GM21447 (cell line): Measurements from ENCODE around the gene VTCN1.
"Not testable (repeated sequence)": the region's sequence is repeated elsewhere in the genome, so short reads cannot be mapped to it uniquely, and the experiment has no call there.

Source experiments
- ATAC-seq: cut with Tn5 transposase; IDR thresholded peaks from one replicate; pipeline ENCODE4 v1.9.1; 2021; ENCODE audit not compliant: unreplicated experiment

The VTCN1 gene

GRCh38 chr1:117210831-117211261 lies at the start of gene VTCN1:
TSS of gene VTCN1 (minus strand) at chr1:117210927. CDS start at chr1:117210855, 72 bp downstream.
- ATAC-seq: no peak

GRCh38 chr1:117258791-117259190 lies 48.1 kb upstream of the VTCN1 start:
- no peak for ATAC-seq

GRCh38 chr1:117258075-117258474 lies 47.3 kb upstream of the VTCN1 start:
- ATAC-seq: not testable (repeated sequence)

GRCh38 chr1:117257291-117257690 lies 46.6 kb upstream of the VTCN1 start:
- no peak for ATAC-seq

GRCh38 chr1:117250061-117250606 lies 39.4 kb upstream of the VTCN1 start:
- ATAC-seq: no peak

- ATAC-seq: no peak
These were observed 34.2 kb upstream of the VTCN1 start for GRCh38 chr1:117244971-117245370.

- no peak for ATAC-seq
These were observed 33.6 kb upstream of the VTCN1 start for GRCh38 chr1:117244306-117244705.

GRCh38 chr1:117241512-117241911 lies 30.8 kb upstream of the VTCN1 start:
- ATAC-seq: no peak

- ATAC-seq: no peak
These were observed 29.8 kb upstream of the VTCN1 start for GRCh38 chr1:117240547-117240946.

- no peak for ATAC-seq
These were observed 28.7 kb upstream of the VTCN1 start for GRCh38 chr1:117239467-117239866.

GRCh38 chr1:117237726-117238381 lies 27.1 kb upstream of the VTCN1 start:
- no peak for ATAC-seq

GRCh38 chr1:117235863-117236465 lies 25.2 kb upstream of the VTCN1 start:
- no peak for ATAC-seq

- ATAC-seq: no peak
These were observed 21.8 kb upstream of the VTCN1 start for GRCh38 chr1:117232531-117232930.

GRCh38 chr1:117231748-117232373 lies 21.1 kb upstream of the VTCN1 start:
- no peak for ATAC-seq

- ATAC-seq: no peak
These were observed 20.6 kb upstream of the VTCN1 start for GRCh38 chr1:117231312-117231711.

GRCh38 chr1:117229217-117229616 lies 18.5 kb upstream of the VTCN1 start:
- ATAC-seq: no peak

GRCh38 chr1:117225931-117226330 lies 15.2 kb upstream of the VTCN1 start:
- no peak for ATAC-seq

- no peak for ATAC-seq
These were observed 6.0 kb upstream of the VTCN1 start for GRCh38 chr1:117216718-117217117.

- ATAC-seq: no peak
These were observed 5.2 kb upstream of the VTCN1 start for GRCh38 chr1:117215733-117216462.

GRCh38 chr1:117215019-117215418 lies 4.3 kb upstream of the VTCN1 start:
- no peak for ATAC-seq

GRCh38 chr1:117213046-117213445 lies 2.3 kb upstream of the VTCN1 start:
- ATAC-seq: no peak
